ENCODE measurements around the gene SH3GLB2. TPM values are rescaled to one million over a fixed set of nuclear protein-coding genes. Genes with fewer than 3 reads are reported as not detected.

The SH3GLB2 gene
- total and polyA plus RNA-seq, 4 donors = 5.0 to 26.9 (median 18.3) TPM

DNA sequence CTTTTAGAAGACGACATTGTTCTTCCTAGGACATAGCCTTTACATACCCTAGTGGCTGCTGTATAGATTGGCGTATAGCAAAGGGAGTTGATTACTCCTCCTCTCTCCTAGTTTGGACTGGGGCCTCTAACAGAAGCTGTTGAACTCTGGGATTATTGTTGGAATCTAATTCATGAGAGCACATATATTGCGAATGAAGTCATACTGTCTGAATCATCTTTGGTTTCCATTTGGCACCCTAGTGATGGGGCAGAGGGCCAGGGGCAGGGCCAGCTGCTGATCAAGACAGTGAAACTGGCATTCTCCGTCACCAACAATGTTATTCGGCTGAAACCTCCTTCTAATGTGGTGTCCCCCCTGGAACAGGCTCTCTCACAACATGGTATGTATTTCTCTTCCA, 40.3 kb downstream of the SH3GLB2 start:
- WGBS = 97% methylated on average over 5 of the region's 5 CpGs
- Histone ChIP-seq H3K27ac (ENCODE audit: low read depth in 1 of 2, low read length in 2 of 2) (no peak overlapping the region), H3K36me3 (ENCODE audit: control insufficient read depth in 4 of 4, insufficient read depth in 3 of 4, low read depth in 1 of 4, low read length in 3 of 4) (peaks cover 22 to 68% (median 45%) of the 10 kb centered on the region in 4 donors), H3K4me3 (ENCODE audit: low read depth in 1 of 3, low read length in 3 of 3) (no peak overlapping the region), H3K27me3 (ENCODE audit: control insufficient read depth in 4 of 4, insufficient read depth in 4 of 4, low read length in 3 of 4) (no peaks in the 10 kb centered on the region), H3K9ac (ENCODE audit: low read depth in 1 of 2, low read length in 2 of 2) (no peak overlapping the region), H3K4me1 (ENCODE audit: control insufficient read depth in 4 of 4, insufficient read depth in 4 of 4, low read length in 3 of 4) (no peaks in the 10 kb centered on the region), H3K9me3 (ENCODE audit: control insufficient read depth in 4 of 4, low read length in 3 of 4) (no peaks in the 10 kb centered on the region)
- no peak for TF ChIP-seq RXRA (IDR thresholded peaks at IDR 0.05)
- TF ChIP-seq SP1 (IDR thresholded peaks at IDR 0.05) = no peak
- TF ChIP-seq HNF4A (conservative IDR thresholded peaks at IDR 0.05) = no peak
- no peak for TF ChIP-seq YY1 (IDR thresholded peaks at IDR 0.05)
- no peak for TF ChIP-seq ZBTB33 (IDR thresholded peaks at IDR 0.05)
- no peak for TF ChIP-seq JUND (IDR thresholded peaks at IDR 0.05)
- TF ChIP-seq NR2F2 (IDR thresholded peaks at IDR 0.05) = no peak
- no peak for TF ChIP-seq CTCF (IDR thresholded peaks at IDR 0.05; ENCODE audit: low read depth, low read length, missing input control)
- TF ChIP-seq, protein P1, sequence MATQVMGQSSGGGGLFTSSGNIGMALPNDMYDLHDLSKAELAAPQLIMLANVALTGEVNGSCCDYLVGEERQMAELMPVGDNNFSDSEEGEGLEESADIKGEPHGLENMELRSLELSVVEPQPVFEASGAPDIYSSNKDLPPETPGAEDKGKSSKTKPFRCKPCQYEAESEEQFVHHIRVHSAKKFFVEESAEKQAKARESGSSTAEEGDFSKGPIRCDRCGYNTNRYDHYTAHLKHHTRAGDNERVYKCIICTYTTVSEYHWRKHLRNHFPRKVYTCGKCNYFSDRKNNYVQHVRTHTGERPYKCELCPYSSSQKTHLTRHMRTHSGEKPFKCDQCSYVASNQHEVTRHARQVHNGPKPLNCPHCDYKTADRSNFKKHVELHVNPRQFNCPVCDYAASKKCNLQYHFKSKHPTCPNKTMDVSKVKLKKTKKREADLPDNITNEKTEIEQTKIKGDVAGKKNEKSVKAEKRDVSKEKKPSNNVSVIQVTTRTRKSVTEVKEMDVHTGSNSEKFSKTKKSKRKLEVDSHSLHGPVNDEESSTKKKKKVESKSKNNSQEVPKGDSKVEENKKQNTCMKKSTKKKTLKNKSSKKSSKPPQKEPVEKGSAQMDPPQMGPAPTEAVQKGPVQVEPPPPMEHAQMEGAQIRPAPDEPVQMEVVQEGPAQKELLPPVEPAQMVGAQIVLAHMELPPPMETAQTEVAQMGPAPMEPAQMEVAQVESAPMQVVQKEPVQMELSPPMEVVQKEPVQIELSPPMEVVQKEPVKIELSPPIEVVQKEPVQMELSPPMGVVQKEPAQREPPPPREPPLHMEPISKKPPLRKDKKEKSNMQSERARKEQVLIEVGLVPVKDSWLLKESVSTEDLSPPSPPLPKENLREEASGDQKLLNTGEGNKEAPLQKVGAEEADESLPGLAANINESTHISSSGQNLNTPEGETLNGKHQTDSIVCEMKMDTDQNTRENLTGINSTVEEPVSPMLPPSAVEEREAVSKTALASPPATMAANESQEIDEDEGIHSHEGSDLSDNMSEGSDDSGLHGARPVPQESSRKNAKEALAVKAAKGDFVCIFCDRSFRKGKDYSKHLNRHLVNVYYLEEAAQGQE (IDR thresholded peaks at IDR 0.05) = no peak
- TF ChIP-seq RAD21 (IDR thresholded peaks at IDR 0.05) = no peak
- TF ChIP-seq ATF3 (IDR thresholded peaks at IDR 0.05) = no peak
- DNase-seq (ENCODE audit: low spot score) = no peak

DNA sequence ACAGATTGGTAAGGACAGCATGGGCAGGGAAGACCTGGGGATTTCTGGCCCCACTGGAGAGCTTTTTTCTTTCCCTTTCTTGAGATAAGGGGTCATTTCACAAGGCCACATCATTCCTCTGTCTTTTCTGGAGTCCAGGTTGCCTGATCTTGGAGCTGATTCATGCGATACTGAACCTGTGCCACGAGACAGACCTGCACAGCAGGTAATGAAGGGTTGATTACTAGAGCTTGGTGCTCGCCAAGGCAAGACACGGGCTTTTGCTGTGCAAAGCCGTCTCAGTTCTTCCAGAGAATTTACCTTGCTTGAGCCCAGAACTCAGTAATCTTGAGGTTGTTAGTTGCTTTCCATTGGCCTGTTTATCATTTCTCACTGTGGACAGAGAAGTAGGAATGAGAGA, 41.5 kb downstream of the SH3GLB2 start:
- Histone ChIP-seq H3K36me3 (ENCODE audit: control insufficient read depth in 4 of 4, insufficient read depth in 3 of 4, low read depth in 1 of 4, low read length in 3 of 4) (peaks cover 19 to 66% (median 49%) of the 10 kb centered on the region in 4 donors), H3K4me1 (ENCODE audit: control insufficient read depth in 4 of 4, insufficient read depth in 4 of 4, low read length in 3 of 4) (no peaks in the 10 kb centered on the region), H3K27ac (ENCODE audit: low read depth in 1 of 2, low read length in 2 of 2) (no peak overlapping the region), H3K27me3 (ENCODE audit: control insufficient read depth in 4 of 4, insufficient read depth in 4 of 4, low read length in 3 of 4) (no peaks in the 10 kb centered on the region), H3K9me3 (ENCODE audit: control insufficient read depth in 4 of 4, low read length in 3 of 4) (no peaks in the 10 kb centered on the region), H3K4me3 (ENCODE audit: low read depth in 1 of 3, low read length in 3 of 3) (no peak overlapping the region), H3K9ac (ENCODE audit: low read depth in 1 of 2, low read length in 2 of 2) (no peak overlapping the region)
- no peak for TF ChIP-seq FOXA2 (IDR thresholded peaks at IDR 0.05)
- TF ChIP-seq, protein P2, sequence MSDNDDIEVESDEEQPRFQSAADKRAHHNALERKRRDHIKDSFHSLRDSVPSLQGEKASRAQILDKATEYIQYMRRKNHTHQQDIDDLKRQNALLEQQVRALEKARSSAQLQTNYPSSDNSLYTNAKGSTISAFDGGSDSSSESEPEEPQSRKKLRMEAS (IDR thresholded peaks at IDR 0.05) = no peak
- TF ChIP-seq RXRA (IDR thresholded peaks at IDR 0.05) = no peak
- TF ChIP-seq EGR1 (IDR thresholded peaks at IDR 0.05; ENCODE audit: low read depth in 2 of 2) = no peak
- TF ChIP-seq CTCF (IDR thresholded peaks at IDR 0.05; ENCODE audit: low read depth, low read length, missing input control) = no peak
- no peak for TF ChIP-seq JUND (IDR thresholded peaks at IDR 0.05)
- no peak for TF ChIP-seq YY1 (IDR thresholded peaks at IDR 0.05)
- TF ChIP-seq NR2F2 (IDR thresholded peaks at IDR 0.05) = no peak
- TF ChIP-seq ZBTB33 (IDR thresholded peaks at IDR 0.05) = no peak
- TF ChIP-seq SP1 (IDR thresholded peaks at IDR 0.05) = no peak
- TF ChIP-seq FOXA1 (IDR thresholded peaks at IDR 0.05) = no peak
- no peak for TF ChIP-seq ATF3 (IDR thresholded peaks at IDR 0.05)
- TF ChIP-seq TAF1 (conservative IDR thresholded peaks at IDR 0.05) = no peak
- no peak for TF ChIP-seq RAD21 (IDR thresholded peaks at IDR 0.05)
- no peak for DNase-seq (ENCODE audit: low spot score)
- 97% methylated on average over 5 of the region's 5 CpGs for WGBS

Data from liver (tissue), 9 donors.